Stimulated activated CD8-positive, alpha-beta memory T cell treated with anti-CD3 and anti-CD28 coated beads, Interleukin-4, amount 100 ng/mL, for 1 hour (primary cell): ENCODE measurements around the gene CLDN25.
"Not testable (repeated sequence)": the region's sequence is repeated elsewhere in the genome, so short reads cannot be mapped to it uniquely, and the experiment has no call there.

Source experiments
- DNase-seq, 2 donors: peaks; one replicate each; pipeline ENCODE4 v3.0.0-alpha.2; 2020; ENCODE audit warnings: low read depth in 2 of 2, low spot score in 1 of 2

The CLDN25 gene

GRCh38 chr11:113779496-113779895 lies at the start of gene CLDN25:
CLDN25 (plus strand) TSS chr11:113779796; CDS start chr11:113779796, 0 bp downstream.
- DNase-seq, result no peak

- no peak for DNase-seq
Observed at GRCh38 chr11:113730887-113731726, 48.5 kb upstream of the CLDN25 start.

GRCh38 chr11:113732092-113732491 lies 47.5 kb upstream of the CLDN25 start:
- DNase-seq, result no peak

GRCh38 chr11:113736323-113736722 lies 43.3 kb upstream of the CLDN25 start:
- no peak for DNase-seq

- no peak for DNase-seq
Observed at GRCh38 chr11:113752932-113753331, 26.7 kb upstream of the CLDN25 start.

- DNase-seq, result no peak
Observed at GRCh38 chr11:113760241-113760640, 19.4 kb upstream of the CLDN25 start.

GRCh38 chr11:113763040-113763439 lies 16.6 kb upstream of the CLDN25 start:
- not testable (repeated sequence) for DNase-seq

- no peak for DNase-seq
Observed at GRCh38 chr11:113764527-113765219, 14.9 kb upstream of the CLDN25 start.

GRCh38 chr11:113771964-113772363 lies 7.6 kb upstream of the CLDN25 start:
- no peak for DNase-seq

GRCh38 chr11:113773092-113773415 lies 6.5 kb upstream of the CLDN25 start:
- no peak for DNase-seq

- peak; percentile 69 to 85 for DNase-seq
Observed at GRCh38 chr11:113773416-113774173, 6.0 kb upstream of the CLDN25 start, which contains the start of gene ZW10. ZW10 (minus strand) TSS chr11:113773692; CDS start chr11:113773666, 26 bp downstream.

GRCh38 chr11:113774174-113774503 lies 5.5 kb upstream of the CLDN25 start:
- DNase-seq, result no peak

- DNase-seq, result no peak
Observed at GRCh38 chr11:113778111-113778910, 1.3 kb upstream of the CLDN25 start.

- no peak for DNase-seq
Observed at GRCh38 chr11:113781682-113782081, 2.1 kb downstream of the CLDN25 start.

GRCh38 chr11:113782134-113782533 lies 2.5 kb downstream of the CLDN25 start:
- DNase-seq, result no peak

GRCh38 chr11:113789016-113789415 lies 9.4 kb downstream of the CLDN25 start:
- DNase-seq, result not testable (repeated sequence)

- DNase-seq, result no peak
Observed at GRCh38 chr11:113789675-113790320, 10.2 kb downstream of the CLDN25 start.

GRCh38 chr11:113796663-113797259 lies 17.2 kb downstream of the CLDN25 start:
- no peak for DNase-seq

GRCh38 chr11:113802621-113803020 lies 23.0 kb downstream of the CLDN25 start:
- no peak for DNase-seq

GRCh38 chr11:113805640-113806039 lies 26.0 kb downstream of the CLDN25 start:
- no peak for DNase-seq
